HepG2 (cell line): ENCODE measurements around the gene FAM9C. TPM values are rescaled to one million over a fixed set of nuclear protein-coding genes. Genes with fewer than 3 reads are reported as not detected.
A peak's percentile ranks its signal among the peaks of the same experiment; 100 is the strongest.

Experiments used
- ARID5B ChIP-seq: IDR thresholded peaks from 2 replicates; pipeline ENCODE4 v1.4.0; 2020; ENCODE audit warnings: mild to moderate bottlenecking, missing genetic modification reagents
- DNMT1 ChIP-seq: sonication (generic); formaldehyde crosslinking; IDR thresholded peaks from 2 replicates; pipeline ENCODE4 v1.5.1; 2020; ENCODE audit warnings: mild to moderate bottlenecking, missing genetic modification reagents
- E2F2 ChIP-seq: sonication (generic); formaldehyde crosslinking; IDR thresholded peaks from 2 replicates; pipeline ENCODE4 v1.4.0; 2020; ENCODE audit warnings: missing genetic modification reagents, borderline replicate concordance
- ETV6 ChIP-seq: sonication (generic); formaldehyde crosslinking; conservative IDR thresholded peaks from 2 replicates; pipeline ENCODE4 v1.4.0; 2020; ENCODE audit warnings: missing genetic modification reagents
- JUND ChIP-seq: sonication (generic); formaldehyde crosslinking; IDR thresholded peaks from 2 replicates; pipeline ENCODE4 v1.8.0; 2022; ENCODE audit warnings: mild to moderate bottlenecking, missing genetic modification reagents
- MIER3 ChIP-seq: IDR thresholded peaks from 2 replicates; pipeline ENCODE4 v1.6.1; 2016; ENCODE audit warnings: missing compliant biosample characterization, borderline replicate concordance
- ZBTB3 ChIP-seq: sonication (generic); formaldehyde crosslinking; IDR thresholded peaks from 2 replicates; pipeline ENCODE4 v1.4.0; 2020; ENCODE audit warnings: low read depth, mild to moderate bottlenecking, moderate library complexity, missing genetic modification reagents, borderline replicate concordance
- ZNF224 ChIP-seq: sonication (generic); formaldehyde crosslinking; IDR thresholded peaks from 2 replicates; pipeline ENCODE4 v1.5.0; 2020; ENCODE audit warnings: mild to moderate bottlenecking, missing genetic modification reagents
- ZNF264 ChIP-seq: sonication (generic); formaldehyde crosslinking; IDR thresholded peaks from 2 replicates; pipeline ENCODE4 v1.4.0; 2020; ENCODE audit warnings: missing genetic modification reagents
- ZNF484 ChIP-seq: sonication (generic); formaldehyde crosslinking; IDR thresholded peaks from 2 replicates; pipeline ENCODE4 v1.5.1; 2020; ENCODE audit warnings: mild to moderate bottlenecking, low read depth, missing genetic modification reagents, borderline replicate concordance
- ZZZ3 ChIP-seq: sonication (generic); formaldehyde crosslinking; IDR thresholded peaks from 2 replicates; pipeline ENCODE4 v1.4.0; 2020; ENCODE audit warnings: missing genetic modification reagents, mild to moderate bottlenecking, borderline replicate concordance
- polyA plus RNA-seq, 8 experiments: library from polyadenylated mRNA; depleted of rRNA in 3 of 8; stranded (reverse) in 7 of 8; unstranded in 1 of 8; fragments of >200 nt; fragmentation: Illumina TruSeq in 4 of 8; extraction: Trizol in 4 of 8; gene quantifications; 2 replicates each; pipeline versions ENCODE4 v1.2.1 to v1.2.3, GENCODE V29; 2011 to 2016; ENCODE audit warnings: low read depth in 4 of 8, missing spikeins in 1 of 8, mixed read lengths in 1 of 8; ENCODE audit not compliant: insufficient read depth in 1 of 8
- total RNA-seq, 5 experiments: library from RNA; depleted of rRNA; stranded (reverse); fragments of >200 nt; fragmentation: Illumina TruSeq; extraction: Trizol; gene quantifications; 2 replicates each; pipeline ENCODE4 v1.2.3, GENCODE V29; 2016; ENCODE audit warnings: low read depth in 1 of 5

FAM9C gene
- total and polyA plus RNA-seq, 2 of the 13 experiments (the other 11 are each of a cell fraction or from before 2014, with no cell fraction given) = not detected

DNA sequence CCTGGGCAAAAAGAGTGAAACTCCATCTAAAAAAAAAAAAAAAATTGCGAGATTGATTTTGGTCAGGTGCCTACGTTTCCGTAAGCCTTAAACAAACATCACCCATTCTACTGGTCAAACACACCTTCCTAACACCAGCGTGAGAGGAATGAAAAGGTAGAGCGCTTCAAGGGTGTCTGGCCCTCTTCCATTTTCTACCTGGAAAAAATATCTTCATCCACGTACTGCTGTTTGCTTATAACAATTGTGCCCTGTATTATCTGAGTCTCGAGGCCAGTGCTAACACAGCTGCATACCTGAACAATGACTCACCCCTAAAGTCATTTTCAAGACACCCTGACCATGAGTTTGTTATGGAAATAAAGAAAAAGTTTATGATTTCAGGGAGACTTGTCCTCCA, 55.6 kb downstream of the FAM9C start (continued):
- TF ChIP-seq DNMT1 (CRISPR knock-in tag) (no peak), MIER3 (CRISPR knock-in tag) (no peak), JUND (peak; percentile 80), ZNF224 (CRISPR knock-in tag) (no peak), ZNF484 (CRISPR knock-in tag) (no peak), ZBTB3 (CRISPR knock-in tag) (no peak), ARID5B (0 out of 2 replicates have a peak, but pooled peaks have one; percentile 15), ZNF264 (CRISPR knock-in tag) (no peak), ZZZ3 (CRISPR knock-in tag) (no peak), E2F2 (CRISPR knock-in tag) (no peak), ETV6 (CRISPR knock-in tag) (no peak)
